ENCODE measurements around the gene GOLGA3. TPM values are rescaled to one million over a fixed set of nuclear protein-coding genes. Genes with fewer than 3 reads are reported as not detected.

Gene GOLGA3
- total and polyA plus RNA-seq, 2 donors from 2014 or later: 7.7 to 53.0 TPM

GRCh38 chr12:132824053-132824452 lies 4.6 kb downstream of the GOLGA3 start:
- FAIRE-seq (no peak), DNase-seq (no peak)
- H3K27ac ChIP-seq (ENCODE audit: low read depth in 2 of 2, low read length in 2 of 2): no peak overlapping the region
- H3K9me3 ChIP-seq (ENCODE audit: control insufficient read depth in 2 of 3, insufficient read depth in 1 of 3, low read length in 3 of 3): no peaks in the 10 kb centered on the region
- peak overlapping the region in 1 of 3 donors; percentile 10 for H3K9ac ChIP-seq (ENCODE audit: low read length in 3 of 3)
- no peak for TF ChIP-seq CTCF (IDR thresholded peaks at IDR 0.05; ENCODE audit: borderline replicate concordance, extremely low read depth, insufficient read depth)
- no peaks in the 10 kb centered on the region for H3K27me3 ChIP-seq (ENCODE audit: control insufficient read depth, insufficient read depth, low read length)
- no peak overlapping the region for H3K4me3 ChIP-seq (ENCODE audit: low read length in 3 of 3)
- peaks cover 2 to 35% (median 14%) of the 10 kb centered on the region in 3 donors for H3K36me3 ChIP-seq (ENCODE audit: control insufficient read depth in 2 of 3, insufficient read depth in 3 of 3, low read length in 3 of 3)
- intact Hi-C loops (cut with DNase I): no loop called here
- peaks cover 0 to 14% (median 8%) of the 10 kb centered on the region in 3 donors for H3K4me1 ChIP-seq (ENCODE audit: control insufficient read depth in 2 of 3, insufficient read depth in 2 of 3, low read depth in 1 of 3, low read length in 3 of 3)

GRCh38 chr12:132818562-132818961 lies 10.1 kb downstream of the GOLGA3 start:
- H3K9me3 ChIP-seq (ENCODE audit: control insufficient read depth in 2 of 3, insufficient read depth in 1 of 3, low read length in 3 of 3): no peaks in the 10 kb centered on the region
- FAIRE-seq (no peak), DNase-seq (no peak)
- H3K36me3 ChIP-seq (ENCODE audit: control insufficient read depth in 2 of 3, insufficient read depth in 3 of 3, low read length in 3 of 3): peaks cover 6 to 38% (median 26%) of the 10 kb centered on the region in 3 donors
- intact Hi-C loops (cut with DNase I): no loop called here
- H3K9ac ChIP-seq (ENCODE audit: low read length in 3 of 3): no peak overlapping the region
- no peaks in the 10 kb centered on the region for H3K27me3 ChIP-seq (ENCODE audit: control insufficient read depth, insufficient read depth, low read length)
- H3K4me1 ChIP-seq (ENCODE audit: control insufficient read depth in 2 of 3, insufficient read depth in 2 of 3, low read depth in 1 of 3, low read length in 3 of 3): no peaks in the 10 kb centered on the region
- no peak overlapping the region for H3K4me3 ChIP-seq (ENCODE audit: low read length in 3 of 3)
- no peak for TF ChIP-seq CTCF (IDR thresholded peaks at IDR 0.05; ENCODE audit: borderline replicate concordance, extremely low read depth, insufficient read depth)
- no peak overlapping the region for H3K27ac ChIP-seq (ENCODE audit: low read depth in 2 of 2, low read length in 2 of 2)

GRCh38 chr12:132814232-132814631 lies 14.4 kb downstream of the GOLGA3 start:
- no peak overlapping the region for H3K27ac ChIP-seq (ENCODE audit: low read depth in 2 of 2, low read length in 2 of 2)
- intact Hi-C loops (cut with DNase I): no loop called here
- H3K36me3 ChIP-seq (ENCODE audit: control insufficient read depth in 2 of 3, insufficient read depth in 3 of 3, low read length in 3 of 3): peaks cover 8 to 44% (median 31%) of the 10 kb centered on the region in 3 donors
- H3K9me3 ChIP-seq (ENCODE audit: control insufficient read depth in 2 of 3, insufficient read depth in 1 of 3, low read length in 3 of 3): no peaks in the 10 kb centered on the region
- DNase-seq (no peak), FAIRE-seq (no peak)
- no peak overlapping the region for H3K9ac ChIP-seq (ENCODE audit: low read length in 3 of 3)
- no peaks in the 10 kb centered on the region for H3K4me1 ChIP-seq (ENCODE audit: control insufficient read depth in 2 of 3, insufficient read depth in 2 of 3, low read depth in 1 of 3, low read length in 3 of 3)
- no peaks in the 10 kb centered on the region for H3K27me3 ChIP-seq (ENCODE audit: control insufficient read depth, insufficient read depth, low read length)
- no peak for TF ChIP-seq CTCF (IDR thresholded peaks at IDR 0.05; ENCODE audit: borderline replicate concordance, extremely low read depth, insufficient read depth)
- H3K4me3 ChIP-seq (ENCODE audit: low read length in 3 of 3): no peak overlapping the region

- H3K9me3 ChIP-seq (ENCODE audit: control insufficient read depth in 2 of 3, insufficient read depth in 1 of 3, low read length in 3 of 3): no peaks in the 10 kb centered on the region
- intact Hi-C loops (cut with DNase I): no loop called here
These were observed 15.2 kb downstream of the GOLGA3 start for GRCh38 chr12:132813443-132813842.

More at GRCh38 chr12:132813443-132813842, 15.2 kb downstream of the GOLGA3 start:
- Histone ChIP-seq H3K27me3 (ENCODE audit: control insufficient read depth, insufficient read depth, low read length) (no peaks in the 10 kb centered on the region), H3K36me3 (ENCODE audit: control insufficient read depth in 2 of 3, insufficient read depth in 3 of 3, low read length in 3 of 3) (peaks cover 8 to 41% (median 29%) of the 10 kb centered on the region in 3 donors), H3K9ac (ENCODE audit: low read length in 3 of 3) (no peak overlapping the region), H3K27ac (ENCODE audit: low read depth in 2 of 2, low read length in 2 of 2) (no peak overlapping the region), H3K4me3 (ENCODE audit: low read length in 3 of 3) (no peak overlapping the region), H3K4me1 (ENCODE audit: control insufficient read depth in 2 of 3, insufficient read depth in 2 of 3, low read depth in 1 of 3, low read length in 3 of 3) (no peaks in the 10 kb centered on the region)
- FAIRE-seq: no peak
- no peak for DNase-seq
- no peak for TF ChIP-seq CTCF (IDR thresholded peaks at IDR 0.05; ENCODE audit: borderline replicate concordance, extremely low read depth, insufficient read depth)
